GM12875 (cell line): ENCODE data around the gene HNRNPA2B1.
"Not testable (repeated sequence)": the region's sequence is repeated elsewhere in the genome, so short reads cannot be mapped to it uniquely, and the experiment has no call there.

Experiments used
- H3K4me3 ChIP-seq: one replicate; pipeline ENCODE4 v1.5.1; 2011; ENCODE audit warnings: low read depth, low read length, control low read depth
- CTCF ChIP-seq: IDR thresholded peaks from 2 replicates; pipeline ENCODE4 v1.5.1; 2011; ENCODE audit warnings: low read depth, mild to moderate bottlenecking, control low read depth, inconsistent platforms, low read length, moderate library complexity, borderline replicate concordance; ENCODE audit not compliant: insufficient read depth

Gene HNRNPA2B1

GRCh38 chr7:26197153-26198115 is 3.1 kb downstream of the HNRNPA2B1 start:
- peak overlapping the region; percentile 34 for H3K4me3 ChIP-seq
- no peak for TF ChIP-seq CTCF

- H3K4me3 ChIP-seq, result no peak overlapping the region
- TF ChIP-seq CTCF, result no peak
Observed at GRCh38 chr7:26195867-26196657, 4.5 kb downstream of the HNRNPA2B1 start.

GRCh38 chr7:26195182-26195581 is 5.4 kb downstream of the HNRNPA2B1 start:
- H3K4me3 ChIP-seq, result no peak overlapping the region

GRCh38 chr7:26194764-26195163 is 5.8 kb downstream of the HNRNPA2B1 start:
- not testable (repeated sequence) for H3K4me3 ChIP-seq

More at GRCh38 chr7:26195182-26195581, 5.4 kb downstream of the HNRNPA2B1 start:
- TF ChIP-seq CTCF, result no peak

- no peak for TF ChIP-seq CTCF
- no peak overlapping the region for H3K4me3 ChIP-seq
Observed at GRCh38 chr7:26193432-26194207, 6.9 kb downstream of the HNRNPA2B1 start.

- H3K4me3 ChIP-seq, result no peak overlapping the region
- TF ChIP-seq CTCF, result no peak
Observed at GRCh38 chr7:26192485-26193087, 8.0 kb downstream of the HNRNPA2B1 start.

- TF ChIP-seq CTCF, result no peak
- no peak overlapping the region for H3K4me3 ChIP-seq
Observed at GRCh38 chr7:26191974-26192479, 8.5 kb downstream of the HNRNPA2B1 start.
